OCI-LY1 (cell line): ENCODE measurements around the gene LINGO4.
A peak's percentile ranks its signal among the peaks of the same experiment; 100 is the strongest.

Experiments
- H2AFZ ChIP-seq: fragments of 200-600 bp; sonication (generic), shearing (Covaris generic); 2 replicates; pipeline ENCODE4 v1.6.0; 2014; ENCODE audit warnings: antibody characterized with exemption, mild to moderate bottlenecking, low read length
- H3F3A ChIP-seq: fragments of 200-600 bp; sonication (generic), shearing (Covaris generic); 2 replicates; pipeline ENCODE4 v1.6.0; 2014; ENCODE audit warnings: mild to moderate bottlenecking, antibody characterized with exemption, low read length, moderate library complexity; ENCODE audit not compliant: insufficient read depth
- H3K27ac ChIP-seq: fragments of 200-600 bp; sonication (generic); 2 replicates; pipeline ENCODE4 v1.5.1; 2014; ENCODE audit warnings: low read length, mixed run types, mild to moderate bottlenecking, low read depth; ENCODE audit not compliant: poor library complexity, severe bottlenecking
- H3K27me3 ChIP-seq: fragments of 200-600 bp; sonication (generic); 2 replicates; pipeline ENCODE4 v1.6.0; 2014; ENCODE audit warnings: antibody characterized with exemption, mild to moderate bottlenecking, low read length, moderate library complexity; ENCODE audit not compliant: insufficient read depth
- H3K36me3 ChIP-seq: fragments of 200-600 bp; sonication (generic); 2 replicates; pipeline ENCODE4 v1.6.1; 2014; ENCODE audit warnings: mild to moderate bottlenecking, antibody characterized with exemption, low read length, moderate library complexity, mixed read lengths; ENCODE audit not compliant: insufficient read depth
- H3K4me1 ChIP-seq: fragments of 200-600 bp; sonication (generic); 2 replicates; pipeline ENCODE4 v1.5.1; 2014; ENCODE audit warnings: mild to moderate bottlenecking, low read length, moderate library complexity; ENCODE audit not compliant: insufficient read depth, severe bottlenecking
- H3K4me2 ChIP-seq: fragments of 200-600 bp; sonication (generic), shearing (Covaris generic); 2 replicates; pipeline ENCODE4 v1.6.1; 2014; ENCODE audit warnings: low read length
- H3K4me3 ChIP-seq: fragments of 200-600 bp; sonication (generic); 2 replicates; pipeline ENCODE4 v1.5.1; 2014; ENCODE audit warnings: low read length, low read depth, mild to moderate bottlenecking, mixed read lengths; ENCODE audit not compliant: poor library complexity, severe bottlenecking
- H3K79me2 ChIP-seq: fragments of 200-600 bp; shearing (Covaris generic); 2 replicates; pipeline ENCODE4 v1.6.1; 2016; ENCODE audit warnings: mixed run types, low read length, mixed read lengths; ENCODE audit not compliant: insufficient read depth
- H3K9ac ChIP-seq: fragments of 200-600 bp; sonication (generic), shearing (Covaris generic); 2 replicates; pipeline ENCODE4 v1.6.1; 2014; ENCODE audit warnings: mild to moderate bottlenecking, low read length, mixed read lengths
- H3K9me2 ChIP-seq: fragments of 200-600 bp; sonication (generic), shearing (Covaris generic); 2 replicates; pipeline ENCODE4 v1.6.1; 2014; ENCODE audit warnings: low read depth, mild to moderate bottlenecking, low read length, mixed read lengths
- H3K9me3 ChIP-seq: fragments of 200-600 bp; shearing (Covaris generic); 2 replicates; pipeline ENCODE4 v1.6.1; 2014; ENCODE audit warnings: low read length, mixed read lengths
- H4K20me1 ChIP-seq: fragments of 200-600 bp; sonication (generic), shearing (Covaris generic); 2 replicates; pipeline ENCODE4 v1.6.0; 2016; ENCODE audit warnings: mild to moderate bottlenecking, low read length; ENCODE audit not compliant: insufficient read depth
- CTCF ChIP-seq: fragments of 200-600 bp; sonication (generic), shearing (Covaris generic); IDR thresholded peaks from 2 replicates; pipeline ENCODE4 v1.5.1; 2017; ENCODE audit warnings: mild to moderate bottlenecking, antibody characterized with exemption, low read length, moderate library complexity, mixed read lengths
- EZH2 ChIP-seq: fragments of 200-600 bp; sonication (generic), shearing (Covaris generic); IDR thresholded peaks from 2 replicates; pipeline ENCODE4 v1.8.0; 2017; ENCODE audit warnings: borderline replicate concordance, mixed run types, mild to moderate bottlenecking, antibody characterized with exemption, low read length, moderate library complexity, mixed read lengths

The LINGO4 gene

GRCh38 chr1:151838222-151839081, 33.2 kb upstream of the LINGO4 start:
- H3K79me2 ChIP-seq = no peaks in the 10 kb centered on the region
- peak overlapping the region; percentile 41 for H3K4me3 ChIP-seq
- H3K36me3 ChIP-seq = no peaks in the 10 kb centered on the region
- no peaks in the 10 kb centered on the region for H3K9me3 ChIP-seq
- no peak overlapping the region; the same call in 1 of the 2 replicates for H3K9ac ChIP-seq
- H3F3A ChIP-seq = no peaks in the 10 kb centered on the region
- peaks cover 26% of the 10 kb centered on the region for H3K4me1 ChIP-seq
- TF ChIP-seq CTCF (no peak), EZH2 (no peak)
- no peaks in the 10 kb centered on the region for H3K9me2 ChIP-seq
- 0 out of 2 replicates have a peak, but pooled peaks cover 11% of the 10 kb centered on the region for H3K27me3 ChIP-seq
- H3K4me2 ChIP-seq = peak overlapping the region; percentile 43
- H2AFZ ChIP-seq = no peak overlapping the region
- H3K27ac ChIP-seq = no peak overlapping the region
- H4K20me1 ChIP-seq = no peaks in the 10 kb centered on the region

DNA sequence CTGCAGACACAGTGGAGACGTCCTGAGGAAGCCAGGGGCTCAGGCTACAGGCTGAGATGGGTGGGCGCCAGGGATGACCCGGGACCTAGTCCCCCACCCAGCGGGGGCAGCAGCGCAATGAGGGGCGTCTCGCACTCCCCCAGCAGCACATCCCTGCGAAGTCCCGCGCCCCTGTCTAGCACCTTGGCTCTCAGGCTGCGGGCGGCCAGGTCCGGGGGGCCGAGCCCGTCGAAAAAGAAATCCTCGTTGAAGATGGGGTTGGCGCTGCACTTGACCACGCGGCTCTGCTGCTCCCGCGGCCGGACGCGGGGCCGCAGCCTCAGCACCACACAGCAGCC, 32.6 kb upstream of the LINGO4 start:
- no peak overlapping the region for H3K27ac ChIP-seq

DNA sequence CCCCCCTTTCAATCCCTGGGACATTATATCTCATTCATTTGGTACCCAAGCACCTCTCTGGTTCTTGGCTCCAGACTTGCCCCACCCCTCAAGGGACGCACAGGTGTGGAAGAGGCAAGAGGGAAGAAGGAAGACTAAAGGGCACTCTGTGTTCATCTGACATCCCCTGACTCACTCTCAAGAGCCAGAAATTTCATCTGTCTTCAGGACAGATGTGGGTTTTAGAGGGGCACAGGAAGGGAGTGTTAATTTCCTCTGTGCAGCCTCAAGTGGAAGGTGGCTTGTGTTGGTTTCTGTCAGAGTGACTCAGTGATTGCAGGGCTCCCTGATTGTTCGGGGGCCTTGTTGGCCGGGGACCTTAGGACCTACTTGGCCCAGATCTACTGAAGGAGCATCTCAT, 32.0 kb upstream of the LINGO4 start:
- no peak for TF ChIP-seq EZH2
- no peak for TF ChIP-seq CTCF
- Histone ChIP-seq H3K4me1 (peaks cover 21% of the 10 kb centered on the region), H3K27me3 (0 out of 2 replicates have a peak, but pooled peaks cover 11% of the 10 kb centered on the region), H3K79me2 (no peaks in the 10 kb centered on the region), H3F3A (no peaks in the 10 kb centered on the region), H4K20me1 (no peaks in the 10 kb centered on the region), H3K4me3 (no peak overlapping the region), H3K4me2 (no peak overlapping the region), H3K36me3 (no peaks in the 10 kb centered on the region), H2AFZ (no peak overlapping the region), H3K9me2 (no peaks in the 10 kb centered on the region), H3K27ac (no peak overlapping the region), H3K9ac (no peak overlapping the region), H3K9me3 (no peaks in the 10 kb centered on the region)

More for the DNA sequence above, 32.6 kb upstream of the LINGO4 start:
- peaks cover 21% of the 10 kb centered on the region for H3K4me1 ChIP-seq
- H3K9me2 ChIP-seq = no peaks in the 10 kb centered on the region
- H3K27me3 ChIP-seq = 0 out of 2 replicates have a peak, but pooled peaks cover 11% of the 10 kb centered on the region
- TF ChIP-seq CTCF (no peak), EZH2 (no peak)
- H3K79me2 ChIP-seq = no peaks in the 10 kb centered on the region
- peak overlapping the region; percentile 43 for H3K4me2 ChIP-seq
- H3F3A ChIP-seq = no peaks in the 10 kb centered on the region
- H3K36me3 ChIP-seq = no peaks in the 10 kb centered on the region
- peak overlapping the region; percentile 21 for H3K4me3 ChIP-seq
- no peaks in the 10 kb centered on the region for H4K20me1 ChIP-seq
- H3K9me3 ChIP-seq = no peaks in the 10 kb centered on the region
- H3K9ac ChIP-seq = no peak overlapping the region
- H2AFZ ChIP-seq = no peak overlapping the region
